H7 (cell line): ENCODE measurements around the gene FABP1. TPM values are rescaled to one million over a fixed set of nuclear protein-coding genes. Genes with fewer than 3 reads are reported as not detected.

Source experiments
- DNase-seq: peaks from one replicate; pipeline ENCODE4 v3.0.0; 2012
- H3K27me3 ChIP-seq: 2 replicates; pipeline ENCODE4 v1.6.0; 2011; ENCODE audit warnings: mild to moderate bottlenecking, low read length; ENCODE audit not compliant: control insufficient read depth, insufficient read depth
- H3K36me3 ChIP-seq: replicated peaks from 2 replicates; pipeline ENCODE4 v1.5.1; 2011; ENCODE audit warnings: low read length; ENCODE audit not compliant: control insufficient read depth, insufficient read depth
- H3K4me3 ChIP-seq: 2 replicates; pipeline ENCODE4 v1.5.1; 2011; ENCODE audit warnings: low read depth, mild to moderate bottlenecking, control low read depth, low read length, moderate library complexity; ENCODE audit not compliant: insufficient read depth
- total RNA-seq: library from RNA; depleted of rRNA; stranded (reverse); fragments of >200 nt; shearing (Covaris generic); gene quantifications from 2 replicates; pipeline ENCODE4 v1.2.3, GENCODE V29; 2014

FABP1 gene
- total RNA-seq, 1 experiment from 2014 or later, result not detected

DNA sequence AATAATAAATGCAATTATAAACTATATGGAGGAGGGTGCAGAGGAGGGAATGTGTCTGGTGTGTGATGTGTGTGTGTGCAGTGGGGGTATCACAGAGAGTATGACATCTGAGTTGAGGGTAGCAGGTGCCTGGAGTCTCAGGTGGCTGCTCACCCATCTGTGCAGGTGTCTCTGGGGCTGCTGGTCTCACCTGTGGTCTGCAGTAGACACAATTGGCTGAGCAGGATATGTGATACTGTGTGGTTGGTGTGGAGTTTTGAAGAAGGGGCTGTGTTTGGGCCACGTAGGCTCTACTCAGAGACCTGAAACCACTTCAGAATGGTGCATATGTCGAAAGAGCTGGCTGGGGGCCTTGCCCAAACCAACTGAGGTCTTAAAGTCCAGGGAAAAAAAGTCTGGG is 17.0 kb downstream of the FABP1 start:
- no peaks in the 10 kb centered on the region for H3K36me3 ChIP-seq
- no peak overlapping the region for H3K4me3 ChIP-seq
- no peak for DNase-seq
- H3K27me3 ChIP-seq, result no peaks in the 10 kb centered on the region

DNA sequence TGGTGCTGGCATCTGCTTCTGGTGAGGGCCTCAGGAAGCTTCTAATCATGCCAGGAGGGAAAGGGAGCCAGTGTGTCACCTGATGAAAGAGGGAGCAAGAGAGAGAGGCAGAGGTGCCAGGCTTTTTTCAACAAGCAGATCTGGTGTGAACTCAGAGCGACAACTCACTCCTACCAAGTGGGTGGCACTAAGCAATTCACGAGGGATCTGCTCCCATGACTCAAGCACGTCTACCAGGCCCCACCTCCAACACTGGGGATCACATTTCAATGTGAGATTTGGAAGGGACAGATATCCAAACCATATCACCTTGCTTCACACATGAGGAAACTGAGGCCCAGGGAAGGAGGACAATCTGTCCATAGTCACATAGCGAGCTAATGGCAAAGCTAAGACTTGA is 19.1 kb downstream of the FABP1 start:
- no peaks in the 10 kb centered on the region for H3K36me3 ChIP-seq
- DNase-seq, result no peak
- H3K4me3 ChIP-seq, result no peak overlapping the region
- no peaks in the 10 kb centered on the region for H3K27me3 ChIP-seq

DNA sequence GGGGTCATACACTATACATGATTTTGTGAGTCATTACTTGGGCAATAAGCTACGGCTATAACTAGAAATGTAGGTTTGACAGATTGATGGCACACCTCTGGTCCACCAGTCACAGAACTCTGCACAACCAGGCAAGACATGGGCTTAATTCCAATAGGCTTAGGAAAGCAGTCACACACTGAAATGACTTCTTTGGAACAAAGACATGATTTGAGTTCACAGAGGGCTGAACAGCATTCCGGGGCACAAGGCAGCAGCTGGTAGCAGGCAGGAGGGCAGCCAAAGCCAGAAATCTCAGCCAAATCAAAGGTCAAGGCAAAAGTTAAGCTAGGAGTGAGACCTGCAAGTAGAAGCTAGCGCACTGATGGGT is 27.4 kb downstream of the FABP1 start:
- no peaks in the 10 kb centered on the region for H3K27me3 ChIP-seq
- no peaks in the 10 kb centered on the region for H3K36me3 ChIP-seq
- H3K4me3 ChIP-seq, result no peak overlapping the region
- DNase-seq, result no peak

DNA sequence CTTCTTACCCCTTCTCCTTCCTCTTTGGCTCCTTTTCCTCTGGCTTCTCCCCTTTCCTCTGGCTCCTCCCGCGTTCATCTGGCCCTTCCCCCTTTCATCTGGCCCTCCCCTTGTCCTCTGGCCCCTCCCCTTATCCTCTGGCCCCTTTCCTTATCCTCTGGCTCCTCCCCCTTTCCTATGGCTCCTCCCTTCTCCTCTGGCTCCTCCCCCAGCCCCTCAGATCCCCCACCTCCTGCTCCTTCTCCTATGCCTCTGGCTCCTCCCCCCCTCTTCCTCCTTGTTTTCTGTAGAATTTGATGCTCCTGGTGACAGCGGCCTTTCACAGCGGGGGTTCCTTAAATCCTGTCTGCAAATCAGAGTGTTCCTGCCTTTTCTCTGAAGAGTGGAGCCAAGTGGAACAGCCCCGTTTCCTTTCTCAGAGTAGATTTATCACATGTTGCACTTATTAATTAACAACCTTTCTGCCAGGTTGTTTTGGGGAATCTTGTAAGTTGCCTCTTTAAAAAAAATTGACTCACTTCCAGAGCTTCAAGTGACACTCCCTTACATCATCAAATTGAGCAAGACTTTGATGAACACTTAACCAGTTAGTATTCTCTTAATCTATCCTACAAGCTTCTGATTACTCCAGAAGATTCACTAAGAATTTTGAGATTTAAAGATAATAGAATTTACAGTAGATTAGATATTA is 27.9 kb downstream of the FABP1 start:
- H3K27me3 ChIP-seq, result no peaks in the 10 kb centered on the region
- peak; percentile 89 for DNase-seq
- no peak overlapping the region for H3K4me3 ChIP-seq
- H3K36me3 ChIP-seq, result no peaks in the 10 kb centered on the region

DNA sequence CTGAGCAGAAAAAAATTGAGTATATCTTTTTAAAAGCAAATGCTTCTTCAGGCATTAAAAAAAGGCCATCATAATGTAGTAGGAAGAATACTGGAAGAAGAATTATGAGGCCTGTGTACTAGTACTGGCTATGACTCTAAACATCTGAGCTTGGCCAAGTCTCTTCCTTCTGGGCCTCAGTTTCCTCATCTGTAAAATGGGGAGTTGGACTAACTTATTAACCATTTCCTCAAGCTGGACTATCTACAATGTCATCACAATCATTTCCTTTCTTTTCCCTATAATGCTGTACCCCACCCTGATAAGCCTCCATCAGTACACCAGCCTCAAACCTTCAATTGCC is 29.3 kb downstream of the FABP1 start:
- DNase-seq, result no peak
- Histone ChIP-seq H3K27me3 (no peaks in the 10 kb centered on the region), H3K4me3 (no peak overlapping the region), H3K36me3 (no peaks in the 10 kb centered on the region)

DNA sequence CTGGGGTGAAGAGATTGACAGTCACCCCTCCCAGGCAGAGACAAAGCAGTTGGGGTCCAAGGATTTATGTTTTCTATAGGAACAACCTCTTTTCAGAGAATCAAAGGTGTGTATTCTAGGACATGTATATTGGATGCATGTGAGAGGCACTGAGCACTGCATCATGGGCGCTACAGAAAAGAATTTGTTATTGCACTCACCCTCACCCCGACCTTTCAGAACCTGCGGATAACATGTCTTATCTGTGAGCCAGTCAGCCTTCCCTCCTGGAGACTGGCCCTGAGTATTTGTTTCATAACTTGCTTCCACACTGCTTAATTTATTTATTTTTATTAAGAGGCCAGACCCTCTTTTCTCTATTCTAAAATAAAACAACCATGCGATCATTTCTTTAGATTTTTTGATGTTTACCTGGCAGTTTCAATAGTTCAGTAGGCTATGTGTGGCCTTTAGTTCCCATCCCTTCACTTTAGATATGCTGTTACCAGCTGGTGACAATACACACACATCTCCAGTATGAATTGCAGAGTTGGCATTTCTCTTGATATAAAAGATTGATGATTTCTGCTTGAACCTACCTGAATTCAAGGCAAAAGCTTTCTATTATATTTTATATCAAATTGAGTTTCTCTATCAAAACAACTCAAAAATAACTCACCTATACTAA is 29.8 kb downstream of the FABP1 start:
- Histone ChIP-seq H3K36me3 (no peaks in the 10 kb centered on the region), H3K4me3 (no peak overlapping the region), H3K27me3 (no peaks in the 10 kb centered on the region)
- DNase-seq, result no peak

DNA sequence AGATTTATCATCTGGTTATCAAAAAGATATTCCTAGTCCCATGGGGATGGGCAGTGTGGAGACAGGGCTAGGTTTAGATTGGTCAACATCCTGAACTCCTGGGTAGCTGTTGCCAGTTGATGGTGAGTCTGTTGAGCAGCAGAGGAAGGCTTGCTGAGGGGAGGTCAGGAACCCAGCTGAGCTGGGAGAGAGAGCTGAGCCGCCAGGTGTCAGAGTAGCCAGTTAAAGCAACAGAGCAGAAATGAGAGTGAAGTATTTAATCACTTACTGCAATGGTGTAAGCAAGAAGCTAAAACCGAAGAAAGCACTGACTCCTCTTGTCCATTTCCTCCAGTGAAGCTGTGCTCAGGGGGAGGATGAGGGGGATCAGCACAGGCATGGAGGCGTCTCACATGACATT is 30.7 kb downstream of the FABP1 start:
- Histone ChIP-seq H3K4me3 (no peak overlapping the region), H3K27me3 (no peaks in the 10 kb centered on the region), H3K36me3 (no peaks in the 10 kb centered on the region)
- DNase-seq, result no peak

DNA sequence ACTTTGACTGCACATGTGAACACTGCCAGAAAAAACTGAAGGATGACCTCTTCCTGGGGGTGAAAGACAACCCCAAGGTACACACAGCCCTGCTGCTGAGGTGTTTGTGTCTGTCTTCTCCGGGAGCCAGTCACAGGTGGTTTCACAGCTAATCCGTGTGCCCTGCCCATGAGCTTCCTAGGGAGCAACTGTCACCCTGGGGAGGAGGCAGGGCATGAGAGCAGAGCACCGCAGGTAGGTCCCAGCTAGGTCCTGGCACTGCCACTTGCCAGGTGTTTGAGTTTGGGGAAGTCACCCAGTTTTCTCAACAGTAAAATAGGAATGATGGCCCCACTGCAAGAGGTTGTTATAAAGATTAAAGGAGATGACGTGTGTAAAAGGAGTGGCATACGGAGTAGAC is 31.2 kb downstream of the FABP1 start:
- Histone ChIP-seq H3K27me3 (no peaks in the 10 kb centered on the region), H3K4me3 (no peak overlapping the region), H3K36me3 (no peaks in the 10 kb centered on the region)
- no peak for DNase-seq

DNA sequence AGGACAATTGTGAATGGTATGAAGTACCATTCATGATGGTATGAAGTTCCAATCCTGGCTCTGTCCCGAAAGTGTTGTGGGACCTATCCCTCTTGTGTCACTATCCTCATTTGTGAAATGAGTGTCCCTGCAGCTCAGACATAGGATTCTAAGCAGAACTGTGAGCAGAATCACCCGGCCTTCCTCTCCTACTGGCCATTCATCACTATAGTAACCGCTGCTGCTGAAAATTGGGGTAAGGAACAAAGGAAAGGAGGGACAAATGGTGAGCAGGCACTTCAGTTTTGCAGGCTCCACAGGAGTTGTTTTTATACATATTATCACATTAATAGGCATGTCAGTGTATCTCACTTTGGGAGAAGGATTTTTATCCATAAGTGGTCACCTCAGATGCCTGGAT is 32.8 kb downstream of the FABP1 start:
- no peaks in the 10 kb centered on the region for H3K27me3 ChIP-seq
- H3K4me3 ChIP-seq, result no peak overlapping the region
- DNase-seq, result no peak
- H3K36me3 ChIP-seq, result no peaks in the 10 kb centered on the region

DNA sequence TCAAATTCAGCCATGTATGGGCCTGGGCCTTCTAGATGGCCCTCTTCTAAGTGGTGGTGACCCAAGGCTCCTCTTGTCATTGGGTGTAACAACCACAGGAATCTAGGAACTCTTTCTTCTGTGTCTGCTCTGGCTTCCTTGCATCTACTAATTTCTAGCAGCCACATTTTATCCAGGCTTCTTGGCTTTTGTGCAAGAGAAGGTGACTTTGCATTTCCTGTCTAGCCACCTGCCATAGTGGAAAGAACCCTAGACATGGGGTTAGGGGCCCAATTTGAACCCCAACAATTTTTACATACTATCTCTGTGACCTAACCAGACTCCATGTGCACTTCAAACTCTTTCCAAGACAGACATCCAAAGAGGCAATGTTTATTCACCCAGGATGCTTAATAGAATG is 35.1 kb downstream of the FABP1 start:
- no peak overlapping the region for H3K4me3 ChIP-seq
- H3K36me3 ChIP-seq, result no peaks in the 10 kb centered on the region
- H3K27me3 ChIP-seq, result no peaks in the 10 kb centered on the region
- no peak for DNase-seq

DNA sequence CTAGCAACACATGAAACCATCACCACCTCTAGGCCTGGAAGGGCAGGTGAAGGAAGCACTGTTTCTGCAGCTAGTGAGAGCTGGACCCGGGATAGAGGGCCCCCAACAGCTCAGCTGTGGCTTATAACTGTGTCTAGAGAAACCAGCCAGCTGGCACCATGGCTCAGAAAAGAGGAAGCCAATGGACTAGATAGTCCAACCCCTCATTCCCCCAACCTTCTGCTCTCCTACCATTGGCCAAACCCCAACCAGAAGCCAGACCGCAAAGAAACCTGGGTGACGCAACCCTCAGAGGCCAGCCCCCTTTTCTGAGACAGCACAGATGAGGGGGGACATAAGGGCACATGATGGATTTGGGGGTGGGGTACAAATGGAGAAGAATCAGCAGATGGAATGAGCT is 35.9 kb downstream of the FABP1 start:
- H3K4me3 ChIP-seq, result no peak overlapping the region
- H3K27me3 ChIP-seq, result no peaks in the 10 kb centered on the region
- no peaks in the 10 kb centered on the region for H3K36me3 ChIP-seq
- DNase-seq, result no peak

DNA sequence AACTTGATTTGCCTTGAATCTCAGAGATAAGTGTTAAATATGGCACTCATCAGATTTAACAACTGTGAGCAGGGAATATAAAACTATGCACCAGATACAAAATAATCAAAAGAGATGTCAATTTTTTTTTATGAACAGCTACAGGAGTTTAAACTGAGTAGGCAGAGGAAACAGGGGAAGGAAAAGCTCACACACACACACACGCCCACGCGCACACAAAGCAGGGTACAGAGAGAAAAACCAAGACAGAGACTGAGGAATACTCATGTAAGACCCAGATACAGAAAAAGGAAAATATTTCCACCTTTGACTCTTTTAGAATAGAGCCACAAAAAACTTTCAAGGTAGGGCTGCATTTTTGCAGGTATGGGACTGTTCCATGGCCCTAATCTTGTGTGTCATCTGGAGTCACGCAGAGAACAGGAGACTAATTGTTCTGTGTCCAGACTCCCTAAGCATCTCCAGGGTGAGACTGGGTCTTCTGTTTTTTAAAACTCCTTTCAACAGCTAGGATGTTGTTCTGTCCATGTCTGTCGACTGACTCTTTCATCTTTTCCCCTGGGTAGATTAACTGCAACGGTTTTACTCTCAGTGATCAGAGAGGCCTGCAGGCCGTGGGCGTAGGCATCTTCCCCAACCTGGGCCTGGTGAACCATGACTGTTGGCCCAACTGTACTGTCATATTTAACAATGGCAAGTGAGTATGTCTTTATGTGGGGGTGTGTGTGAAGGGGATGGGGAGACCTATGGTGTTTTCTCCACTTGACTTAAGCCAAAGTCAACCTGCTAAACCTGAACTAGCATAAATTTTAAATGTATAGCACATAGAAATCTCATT is 37.2 kb downstream of the FABP1 start:
- Histone ChIP-seq H3K4me3 (no peak overlapping the region), H3K36me3 (no peaks in the 10 kb centered on the region), H3K27me3 (no peaks in the 10 kb centered on the region)
- no peak for DNase-seq

DNA sequence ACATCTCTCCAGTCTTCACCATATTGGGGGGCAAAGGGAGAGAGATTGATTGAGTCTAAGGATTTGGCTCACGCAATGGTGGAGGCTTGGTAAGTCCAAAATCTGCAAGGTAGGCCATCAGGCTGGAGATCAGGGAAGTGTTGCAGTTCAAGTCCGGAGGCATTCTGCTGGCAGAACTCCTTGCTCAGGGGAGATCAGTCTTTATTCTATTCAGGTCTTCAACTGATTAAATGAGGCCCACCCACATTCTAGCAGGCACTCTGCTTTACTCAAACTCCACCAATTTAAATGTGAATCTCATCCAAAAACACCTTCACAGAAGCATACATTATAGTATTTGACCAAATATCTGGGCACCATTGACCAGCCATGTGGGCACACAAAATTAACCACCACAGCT is 38.9 kb downstream of the FABP1 start:
- Histone ChIP-seq H3K4me3 (no peak overlapping the region), H3K27me3 (no peaks in the 10 kb centered on the region), H3K36me3 (no peaks in the 10 kb centered on the region)
- no peak for DNase-seq

DNA sequence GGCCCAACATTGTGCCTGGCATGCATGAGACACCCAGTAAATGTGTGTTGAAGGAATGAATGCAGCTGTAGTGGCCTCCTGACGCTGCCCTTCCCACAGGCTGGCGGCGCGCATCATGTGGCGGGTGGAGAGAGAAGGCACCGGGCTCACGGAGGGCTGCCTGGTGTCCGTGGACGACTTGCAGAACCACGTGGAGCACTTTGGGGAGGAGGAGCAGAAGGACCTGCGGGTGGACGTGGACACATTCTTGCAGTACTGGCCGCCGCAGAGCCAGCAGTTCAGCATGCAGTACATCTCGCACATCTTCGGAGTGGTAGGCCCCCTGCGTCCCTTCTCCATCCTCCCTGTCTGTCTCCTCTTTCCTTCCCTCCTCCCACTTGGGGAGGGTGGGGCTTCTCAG is 40.1 kb downstream of the FABP1 start:
- Histone ChIP-seq H3K4me3 (no peak overlapping the region), H3K36me3 (no peaks in the 10 kb centered on the region), H3K27me3 (no peaks in the 10 kb centered on the region)
- DNase-seq, result no peak

DNA sequence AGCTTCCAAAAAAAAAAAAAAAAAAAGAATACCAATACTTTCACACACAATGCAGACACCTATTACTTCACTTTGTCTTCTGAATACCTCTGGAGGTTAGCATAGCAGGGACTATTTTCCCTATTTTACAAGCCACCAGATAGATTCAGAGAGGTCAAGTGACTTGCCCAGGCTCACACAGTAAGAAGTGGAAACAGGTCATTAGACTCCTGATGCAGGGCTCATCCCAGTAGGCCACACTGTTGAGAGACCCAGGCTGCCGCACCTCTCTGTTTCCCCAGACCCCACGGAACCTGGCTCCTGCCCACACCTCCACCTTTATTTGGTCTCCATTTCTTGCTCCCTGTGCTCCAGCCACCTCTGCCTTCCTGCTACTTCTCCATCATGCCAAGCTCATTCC is 40.8 kb downstream of the FABP1 start:
- Histone ChIP-seq H3K27me3 (no peaks in the 10 kb centered on the region), H3K36me3 (no peaks in the 10 kb centered on the region), H3K4me3 (no peak overlapping the region)
- no peak for DNase-seq
